ENCODE measurements around the gene ZNF521.

The ZNF521 gene

DNA sequence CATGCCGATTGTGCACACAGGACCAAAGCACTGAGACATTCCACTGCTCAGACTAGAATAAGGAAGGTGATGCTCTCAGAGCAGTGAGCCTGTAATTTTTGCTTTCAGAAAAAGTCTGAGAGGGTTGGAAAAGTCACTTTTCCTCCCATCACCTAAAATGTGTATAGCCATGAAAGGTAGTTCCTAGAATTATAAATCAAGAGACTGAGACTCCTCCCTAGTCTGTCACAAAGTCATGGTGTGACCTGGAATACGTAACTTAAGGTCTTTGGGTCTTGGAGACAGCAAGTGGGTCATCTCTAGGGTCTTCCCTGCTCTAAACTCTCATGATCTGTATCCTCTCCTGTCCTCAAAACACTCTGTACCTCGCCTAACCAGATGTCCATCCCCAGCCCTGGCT lies 16.9 kb downstream of the ZNF521 start:
- no peak for DNase-seq

- no peak for DNase-seq
Measured at GRCh38 chr18:25334588-25334987, 17.4 kb downstream of the ZNF521 start.

GRCh38 chr18:25332002-25332401 lies 20.0 kb downstream of the ZNF521 start:
- DNase-seq, result no peak

GRCh38 chr18:25329783-25330182 lies 22.2 kb downstream of the ZNF521 start:
- no peak for DNase-seq

GRCh38 chr18:25327584-25327983 lies 24.4 kb downstream of the ZNF521 start:
- DNase-seq, result no peak

- DNase-seq, result no peak
Measured at GRCh38 chr18:25326361-25326952, 25.5 kb downstream of the ZNF521 start.

DNA sequence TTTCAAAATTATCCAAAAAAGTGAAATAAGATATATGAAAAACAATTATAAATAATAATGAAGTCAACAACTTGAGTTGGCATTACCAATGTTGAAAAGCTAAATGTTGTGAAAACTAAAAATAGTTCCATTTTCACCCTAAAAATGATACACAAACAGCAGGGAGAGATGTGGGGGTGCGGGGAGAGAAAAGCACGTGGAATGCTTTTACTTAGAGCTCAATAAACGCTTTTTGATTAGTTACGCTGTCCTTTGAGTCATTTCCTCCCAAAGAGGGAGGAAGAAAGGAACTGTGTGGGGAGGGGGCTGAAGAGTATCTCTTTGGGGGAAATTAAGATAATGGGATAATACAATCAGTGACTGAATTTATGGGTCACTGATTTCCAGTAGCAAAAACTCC lies 29.2 kb downstream of the ZNF521 start:
- no peak for DNase-seq

DNA sequence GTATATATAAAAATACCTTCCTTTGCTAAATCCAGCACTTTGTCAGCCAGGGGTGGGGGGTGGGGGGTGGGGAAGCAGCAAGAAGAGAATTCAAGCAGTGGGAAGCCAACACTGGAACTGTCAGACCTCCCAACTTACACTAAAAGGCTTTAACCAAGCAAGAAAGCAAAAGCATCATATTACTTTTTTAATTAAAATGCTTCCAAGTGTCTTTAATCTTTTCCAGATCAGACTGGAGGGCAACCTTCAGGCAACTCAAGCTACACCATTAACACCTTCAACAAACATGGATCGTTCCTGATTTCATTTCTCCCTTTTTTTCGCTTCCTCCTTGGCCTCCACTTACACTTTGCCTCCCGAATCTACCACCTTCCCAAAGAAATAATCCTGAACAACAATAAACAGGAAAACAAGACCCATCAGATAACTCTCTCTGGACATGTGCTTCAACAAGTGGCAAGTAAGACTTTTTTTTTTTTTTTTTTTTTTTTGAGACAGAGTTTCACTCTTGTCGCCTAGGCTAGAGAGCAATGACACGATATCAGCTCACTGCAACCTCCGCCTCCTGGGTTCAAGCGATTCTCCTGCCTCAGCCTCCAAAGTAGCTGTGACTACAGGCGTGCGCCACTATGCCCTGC lies 35.5 kb downstream of the ZNF521 start:
- no peak for DNase-seq

DNA sequence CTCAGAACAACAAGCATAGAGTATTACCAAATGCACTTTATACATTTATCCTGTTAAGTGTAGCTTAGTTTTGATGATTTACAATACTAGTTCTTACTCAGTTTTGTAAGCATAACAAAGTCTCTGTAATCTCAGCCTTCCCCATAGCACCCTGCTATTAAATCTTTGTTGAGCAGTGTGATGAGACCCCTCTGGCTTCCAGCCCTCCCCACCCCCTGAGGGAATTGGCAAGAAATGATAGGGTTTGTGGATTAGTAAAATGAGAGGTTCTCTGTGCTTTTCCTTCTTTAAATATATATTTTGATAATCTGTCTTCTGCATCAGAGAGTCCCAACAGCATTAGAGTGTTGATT lies 37.2 kb downstream of the ZNF521 start:
- no peak for DNase-seq

- DNase-seq, result no peak
Measured at GRCh38 chr18:25314151-25314837, 37.7 kb downstream of the ZNF521 start.

GRCh38 chr18:25313268-25313667 lies 38.7 kb downstream of the ZNF521 start:
- no peak for DNase-seq

DNA sequence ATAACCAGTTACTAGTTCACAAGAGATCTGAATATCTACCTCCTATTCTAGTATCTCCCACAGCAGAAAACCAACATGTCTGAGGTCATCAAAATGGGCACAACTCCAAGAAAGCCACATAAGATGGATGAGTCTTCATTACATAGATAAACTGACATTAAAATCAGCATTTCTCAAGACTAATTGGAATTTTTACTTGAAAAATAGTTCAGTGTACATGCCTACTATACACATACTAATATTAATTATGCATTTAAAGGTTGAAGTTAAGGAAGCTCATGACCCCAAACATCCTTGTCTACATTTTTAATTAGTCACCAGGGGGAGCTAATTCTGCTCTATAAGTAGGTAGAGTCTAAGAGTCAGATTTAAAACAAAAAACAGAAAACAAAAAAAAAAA lies 41.9 kb downstream of the ZNF521 start:
- no peak for DNase-seq

DNA sequence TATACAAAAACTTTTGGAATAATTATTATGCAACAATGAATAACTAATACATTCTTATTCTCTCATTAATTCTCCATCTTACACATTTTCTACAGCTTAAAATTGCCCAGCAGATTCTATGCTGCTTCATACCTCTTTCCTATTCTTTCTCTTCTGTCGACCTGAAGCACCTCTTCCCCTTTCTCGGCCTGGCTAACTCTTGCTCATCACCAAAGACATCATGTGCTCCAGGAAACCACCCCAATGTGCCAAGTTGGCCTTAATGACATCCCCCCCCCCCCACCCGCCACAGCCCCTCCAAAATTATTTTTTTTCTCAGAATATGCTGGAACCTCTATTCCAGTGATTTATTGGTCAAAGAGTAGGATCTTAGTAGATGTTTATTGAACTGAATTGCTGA lies 43.6 kb downstream of the ZNF521 start:
- DNase-seq, result no peak

- DNase-seq, result no peak
Measured at GRCh38 chr18:25307192-25307591, 44.8 kb downstream of the ZNF521 start.

DNA sequence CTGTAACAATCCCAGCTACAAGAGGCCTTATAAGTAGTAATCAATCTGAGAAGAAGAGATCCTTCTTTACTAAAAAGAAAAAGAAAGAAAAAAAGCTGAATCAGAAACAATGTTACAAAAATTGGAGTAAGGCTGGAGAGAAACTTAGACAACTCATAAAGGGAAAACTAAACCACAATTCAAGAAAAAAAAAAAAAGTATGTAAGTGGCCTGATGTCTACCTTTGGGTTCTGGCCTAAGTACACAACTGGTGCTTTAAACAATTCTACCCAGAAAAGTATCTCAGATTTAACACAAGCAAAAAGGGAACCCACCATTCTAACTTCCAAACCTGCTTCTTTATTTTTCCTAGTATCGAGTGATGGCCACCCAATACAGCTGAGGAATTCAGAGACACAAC lies 45.3 kb downstream of the ZNF521 start:
- no peak for DNase-seq

DNA sequence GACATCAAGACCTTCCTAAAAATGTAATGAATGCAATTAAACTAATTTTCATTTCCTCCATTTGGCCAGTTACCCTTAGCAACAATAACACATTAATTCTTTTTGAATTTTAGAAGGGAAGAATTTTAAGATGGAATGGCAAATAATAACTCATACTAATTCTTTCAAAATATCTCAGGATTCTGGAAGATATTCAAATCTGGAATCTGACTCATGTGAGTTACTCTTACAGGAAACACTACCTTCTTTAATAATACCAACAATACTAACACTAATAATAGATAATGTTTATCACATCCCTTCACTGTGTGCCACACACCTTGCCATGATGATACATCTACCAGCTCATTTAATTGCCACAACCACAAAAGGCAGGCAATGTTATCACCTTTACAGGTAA lies 46.4 kb downstream of the ZNF521 start:
- no peak for DNase-seq

- DNase-seq, result no peak
Measured at GRCh38 chr18:25300492-25300891, 51.5 kb downstream of the ZNF521 start.

- DNase-seq, result no peak
Measured at GRCh38 chr18:25299426-25300300, 52.3 kb downstream of the ZNF521 start.

DNA sequence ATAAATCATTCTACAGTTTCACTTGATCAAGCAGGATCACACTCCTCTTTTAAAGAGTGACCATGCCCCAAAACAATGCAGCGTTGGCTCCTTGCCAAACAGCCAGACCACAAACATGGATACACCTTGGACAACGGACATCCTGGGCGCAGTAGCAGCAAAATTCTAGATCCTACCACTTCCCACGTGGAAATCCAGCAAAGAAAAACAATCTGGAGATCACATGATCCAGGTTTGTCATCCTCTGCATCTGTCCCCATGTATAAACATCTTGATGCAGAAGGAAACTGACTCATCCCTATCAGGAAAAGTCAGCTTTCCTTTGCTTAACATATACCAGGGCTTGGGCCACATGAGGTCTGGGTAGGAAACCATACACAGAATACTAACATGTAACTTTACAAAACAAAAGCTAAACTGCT lies 53.1 kb downstream of the ZNF521 start:
- no peak for DNase-seq

DNA sequence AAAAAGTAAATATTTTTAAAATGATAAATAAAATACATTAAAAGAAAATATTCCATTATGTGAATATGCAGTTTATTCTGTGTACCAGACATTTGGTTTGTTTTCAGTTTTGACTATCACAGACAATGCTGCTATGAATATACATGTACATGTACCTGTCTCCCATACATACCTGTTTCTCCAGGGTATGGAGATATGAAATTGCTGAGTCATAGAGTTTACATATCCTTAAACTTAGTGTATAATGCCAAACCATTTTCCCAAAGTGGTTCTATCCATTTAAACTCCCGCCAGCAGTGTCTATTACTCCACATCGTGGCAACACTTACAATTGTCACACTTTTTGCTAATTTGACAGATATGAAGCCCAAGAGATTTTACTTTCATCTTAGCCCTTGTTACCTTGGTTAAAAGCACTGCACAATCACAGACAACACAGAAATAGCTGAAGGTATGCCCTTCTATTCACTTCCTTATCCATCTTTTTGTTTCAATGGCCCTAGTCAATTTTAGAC lies 56.3 kb downstream of the ZNF521 start:
- DNase-seq, result no peak

GRCh38 chr18:25291150-25291549 lies 60.8 kb downstream of the ZNF521 start:
- DNase-seq, result no peak

- DNase-seq, result no peak
Measured at GRCh38 chr18:25289001-25289631, 62.9 kb downstream of the ZNF521 start.

Data from NCI-H146 (cell line).